ENCODE results near the gene KSR2. TPM values are rescaled to one million over a fixed set of nuclear protein-coding genes. Genes with fewer than 3 reads are reported as not detected.

Gene KSR2
- total RNA-seq, 2 experiments from 2014 or later: not detected

GRCh38 chr12:117476341-117476740 is 492.4 kb downstream of the KSR2 start:
- no peak overlapping the region for H3K27ac Mint-ChIP-seq
- no peaks in the 10 kb centered on the region for H3K9me3 Mint-ChIP-seq (ENCODE audit: insufficient read depth)
- ChIA-PET CTCF (no interaction called here), POLR2A (no interaction called here)
- no peaks in the 10 kb centered on the region for H3K27me3 Mint-ChIP-seq (ENCODE audit: low read depth)
- no peak overlapping the region for H3K4me3 Mint-ChIP-seq
- ATAC-seq (no peak), DNase-seq (no peak)
- H3K4me1 Mint-ChIP-seq (ENCODE audit: low read depth): no peaks in the 10 kb centered on the region
- no peaks in the 10 kb centered on the region for H3K36me3 Mint-ChIP-seq (ENCODE audit: low read depth)

GRCh38 chr12:117473856-117474255 is 494.9 kb downstream of the KSR2 start:
- Mint-ChIP-seq H3K36me3 (ENCODE audit: low read depth) (no peaks in the 10 kb centered on the region), H3K4me1 (ENCODE audit: low read depth) (no peaks in the 10 kb centered on the region), H3K27me3 (ENCODE audit: low read depth) (no peaks in the 10 kb centered on the region), H3K9me3 (ENCODE audit: insufficient read depth) (peaks cover 4% of the 10 kb centered on the region), H3K27ac (no peak overlapping the region), H3K4me3 (no peak overlapping the region)
- POLR2A ChIA-PET: no interaction called here
- ATAC-seq (no peak), DNase-seq (no peak)
- CTCF ChIA-PET: no interaction called here

GRCh38 chr12:117472983-117473382 is 495.8 kb downstream of the KSR2 start:
- no peak for DNase-seq
- ATAC-seq: no peak

GRCh38 chr12:117470804-117471203 is 498.0 kb downstream of the KSR2 start:
- H3K4me1 Mint-ChIP-seq (ENCODE audit: low read depth): no peaks in the 10 kb centered on the region
- H3K27me3 Mint-ChIP-seq (ENCODE audit: low read depth): no peaks in the 10 kb centered on the region
- ChIA-PET POLR2A (no interaction called here), CTCF (no interaction called here)
- DNase-seq (no peak), ATAC-seq (no peak)
- no peaks in the 10 kb centered on the region for H3K36me3 Mint-ChIP-seq (ENCODE audit: low read depth)
- no peak overlapping the region for H3K27ac Mint-ChIP-seq
- H3K9me3 Mint-ChIP-seq (ENCODE audit: insufficient read depth): peaks cover 4% of the 10 kb centered on the region
- H3K4me3 Mint-ChIP-seq: no peak overlapping the region

More at GRCh38 chr12:117472983-117473382, 495.8 kb downstream of the KSR2 start:
- H3K27ac Mint-ChIP-seq: no peak overlapping the region
- ChIA-PET POLR2A (no interaction called here), CTCF (no interaction called here)
- H3K36me3 Mint-ChIP-seq (ENCODE audit: low read depth): no peaks in the 10 kb centered on the region
- H3K27me3 Mint-ChIP-seq (ENCODE audit: low read depth): no peaks in the 10 kb centered on the region
- H3K9me3 Mint-ChIP-seq (ENCODE audit: insufficient read depth): peaks cover 4% of the 10 kb centered on the region
- no peak overlapping the region for H3K4me3 Mint-ChIP-seq
- H3K4me1 Mint-ChIP-seq (ENCODE audit: low read depth): no peaks in the 10 kb centered on the region

- no peaks in the 10 kb centered on the region for H3K36me3 Mint-ChIP-seq (ENCODE audit: low read depth)
- no peaks in the 10 kb centered on the region for H3K27me3 Mint-ChIP-seq (ENCODE audit: low read depth)
- POLR2A ChIA-PET: no interaction called here
- DNase-seq: no peak
- no peaks in the 10 kb centered on the region for H3K4me1 Mint-ChIP-seq (ENCODE audit: low read depth)
- ATAC-seq: no peak
- CTCF ChIA-PET: no interaction called here
- H3K4me3 Mint-ChIP-seq: no peak overlapping the region
- no peak overlapping the region for H3K27ac Mint-ChIP-seq
- peaks cover 4% of the 10 kb centered on the region for H3K9me3 Mint-ChIP-seq (ENCODE audit: insufficient read depth)
Measured at GRCh38 chr12:117469883-117470483, 498.8 kb downstream of the KSR2 start.

GRCh38 chr12:117468016-117468415 is 500.8 kb downstream of the KSR2 start:
- CTCF ChIA-PET: no interaction called here
- POLR2A ChIA-PET: no interaction called here
- H3K4me3 Mint-ChIP-seq: no peak overlapping the region
- no peaks in the 10 kb centered on the region for H3K27me3 Mint-ChIP-seq (ENCODE audit: low read depth)
- no peaks in the 10 kb centered on the region for H3K36me3 Mint-ChIP-seq (ENCODE audit: low read depth)
- no peak overlapping the region for H3K27ac Mint-ChIP-seq
- DNase-seq (no peak), ATAC-seq (no peak)
- no peaks in the 10 kb centered on the region for H3K4me1 Mint-ChIP-seq (ENCODE audit: low read depth)
- peaks cover 4% of the 10 kb centered on the region for H3K9me3 Mint-ChIP-seq (ENCODE audit: insufficient read depth)

GRCh38 chr12:117467588-117467987 is 501.2 kb downstream of the KSR2 start:
- H3K4me1 Mint-ChIP-seq (ENCODE audit: low read depth): no peaks in the 10 kb centered on the region
- H3K36me3 Mint-ChIP-seq (ENCODE audit: low read depth): no peaks in the 10 kb centered on the region
- H3K27me3 Mint-ChIP-seq (ENCODE audit: low read depth): no peaks in the 10 kb centered on the region
- ATAC-seq: no peak
- DNase-seq: no peak
- peaks cover 4% of the 10 kb centered on the region for H3K9me3 Mint-ChIP-seq (ENCODE audit: insufficient read depth)
- ChIA-PET CTCF (no interaction called here), POLR2A (interaction anchor here (0.6 kb wide), 1 partner anchor 78 kb away, joined by 3 read pairs; no protein-coding TSS in a partner anchor)
- no peak overlapping the region for H3K4me3 Mint-ChIP-seq
- H3K27ac Mint-ChIP-seq: no peak overlapping the region

GRCh38 chr12:117466677-117467362 is 502.0 kb downstream of the KSR2 start:
- CTCF ChIA-PET: no interaction called here
- DNase-seq: no peak
- no peak overlapping the region for H3K4me3 Mint-ChIP-seq
- H3K27ac Mint-ChIP-seq: no peak overlapping the region
- no peaks in the 10 kb centered on the region for H3K36me3 Mint-ChIP-seq (ENCODE audit: low read depth)
- no peak for ATAC-seq
- H3K9me3 Mint-ChIP-seq (ENCODE audit: insufficient read depth): peaks cover 4% of the 10 kb centered on the region
- no peaks in the 10 kb centered on the region for H3K27me3 Mint-ChIP-seq (ENCODE audit: low read depth)
- POLR2A ChIA-PET: interaction anchor here (0.6 kb wide), 1 partner anchor 78 kb away, joined by 3 read pairs; no protein-coding TSS in a partner anchor
- H3K4me1 Mint-ChIP-seq (ENCODE audit: low read depth): no peaks in the 10 kb centered on the region

- Mint-ChIP-seq H3K27me3 (ENCODE audit: low read depth) (no peaks in the 10 kb centered on the region), H3K27ac (no peak overlapping the region), H3K4me3 (no peak overlapping the region), H3K36me3 (ENCODE audit: low read depth) (no peaks in the 10 kb centered on the region), H3K4me1 (ENCODE audit: low read depth) (no peaks in the 10 kb centered on the region), H3K9me3 (ENCODE audit: insufficient read depth) (no peaks in the 10 kb centered on the region)
- POLR2A ChIA-PET: no interaction called here
- no peak for ATAC-seq
- CTCF ChIA-PET: no interaction called here
- no peak for DNase-seq
Measured at GRCh38 chr12:117461732-117462131, 507.1 kb downstream of the KSR2 start.

- ChIA-PET CTCF (no interaction called here), POLR2A (no interaction called here)
- Mint-ChIP-seq H3K9me3 (ENCODE audit: insufficient read depth) (no peaks in the 10 kb centered on the region), H3K36me3 (ENCODE audit: low read depth) (no peaks in the 10 kb centered on the region), H3K27me3 (ENCODE audit: low read depth) (no peaks in the 10 kb centered on the region), H3K4me3 (no peak overlapping the region), H3K27ac (no peak overlapping the region), H3K4me1 (ENCODE audit: low read depth) (no peaks in the 10 kb centered on the region)
- ATAC-seq: no peak
- no peak for DNase-seq
Measured at GRCh38 chr12:117459229-117459628, 509.6 kb downstream of the KSR2 start.

GRCh38 chr12:117457189-117457588 is 511.6 kb downstream of the KSR2 start:
- ATAC-seq: no peak
- ChIA-PET POLR2A (no interaction called here), CTCF (no interaction called here)
- H3K4me3 Mint-ChIP-seq: no peak overlapping the region
- H3K36me3 Mint-ChIP-seq (ENCODE audit: low read depth): no peaks in the 10 kb centered on the region
- no peak for DNase-seq
- no peaks in the 10 kb centered on the region for H3K4me1 Mint-ChIP-seq (ENCODE audit: low read depth)
- H3K27ac Mint-ChIP-seq: no peak overlapping the region
- H3K9me3 Mint-ChIP-seq (ENCODE audit: insufficient read depth): no peaks in the 10 kb centered on the region
- H3K27me3 Mint-ChIP-seq (ENCODE audit: low read depth): no peaks in the 10 kb centered on the region

GRCh38 chr12:117456076-117456475 is 512.7 kb downstream of the KSR2 start:
- no peak for ATAC-seq
- Mint-ChIP-seq H3K4me3 (no peak overlapping the region), H3K36me3 (ENCODE audit: low read depth) (no peaks in the 10 kb centered on the region), H3K4me1 (ENCODE audit: low read depth) (no peaks in the 10 kb centered on the region), H3K27me3 (ENCODE audit: low read depth) (no peaks in the 10 kb centered on the region), H3K9me3 (ENCODE audit: insufficient read depth) (no peaks in the 10 kb centered on the region), H3K27ac (no peak overlapping the region)
- ChIA-PET CTCF (no interaction called here), POLR2A (no interaction called here)
- no peak for DNase-seq

- no peaks in the 10 kb centered on the region for H3K4me1 Mint-ChIP-seq (ENCODE audit: low read depth)
- ChIA-PET CTCF (no interaction called here), POLR2A (no interaction called here)
- ATAC-seq (no peak), DNase-seq (no peak)
- no peak overlapping the region for H3K27ac Mint-ChIP-seq
- H3K9me3 Mint-ChIP-seq (ENCODE audit: insufficient read depth): no peaks in the 10 kb centered on the region
- no peaks in the 10 kb centered on the region for H3K27me3 Mint-ChIP-seq (ENCODE audit: low read depth)
- H3K4me3 Mint-ChIP-seq: no peak overlapping the region
- no peaks in the 10 kb centered on the region for H3K36me3 Mint-ChIP-seq (ENCODE audit: low read depth)
Measured at GRCh38 chr12:117453961-117454360, 514.8 kb downstream of the KSR2 start.

Data from activated CD8-positive, alpha-beta T cell treated with anti-CD3 and anti-CD28 coated beads, Interleukin-2, amount 10 ng/mL, durations not matched to agents 7 days and 5 days (primary cell).